ENCODE measurements around the gene OR51I1.

Gene OR51I1

DNA sequence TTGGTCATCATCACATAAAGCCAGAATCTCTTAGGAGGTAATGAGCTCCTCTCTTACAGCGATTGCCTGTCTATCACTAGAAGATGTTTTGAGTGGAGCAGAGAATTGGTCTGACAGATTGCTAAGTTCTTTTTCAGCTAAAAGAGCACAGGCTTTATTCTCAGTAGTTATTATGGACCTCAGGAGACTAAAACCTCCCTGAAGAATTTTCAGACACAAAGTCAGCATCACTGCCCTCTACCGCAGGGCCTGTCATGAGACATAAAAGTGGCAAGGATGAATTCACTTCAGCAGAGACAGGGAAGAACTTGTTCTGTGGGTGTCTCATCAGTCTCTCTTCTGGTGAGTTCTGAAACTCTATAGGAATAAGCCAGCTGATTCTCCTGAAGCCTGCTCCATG lies 7.7 kb upstream of the OR51I1 start, which contains the start of gene OR51I2:
TSS of gene OR51I2 (plus strand) at position 301 of the 400 bp plus-strand sequence. CDS start 4,166 bp downstream, outside the sequence.
- Histone ChIP-seq H3K4me1 (ENCODE audit: insufficient read depth, low read length) (no peaks in the 10 kb centered on the region), H3K4me3 (ENCODE audit: low read length) (no peak within 1 kb of the TSS), H3K9ac (ENCODE audit: low read depth, low read length) (no peak within 1 kb of the TSS), H3K9me3 (ENCODE audit: insufficient read depth, low read depth, low read length) (no peaks in the 10 kb centered on the region), H3K27ac (ENCODE audit: low read length) (no peak within 1 kb of the TSS), H3K27me3 (ENCODE audit: insufficient read depth, low read length) (no peaks in the 10 kb centered on the region), H3K36me3 (ENCODE audit: insufficient read depth, low read depth, low read length) (no peaks in the 10 kb centered on the region)

DNA sequence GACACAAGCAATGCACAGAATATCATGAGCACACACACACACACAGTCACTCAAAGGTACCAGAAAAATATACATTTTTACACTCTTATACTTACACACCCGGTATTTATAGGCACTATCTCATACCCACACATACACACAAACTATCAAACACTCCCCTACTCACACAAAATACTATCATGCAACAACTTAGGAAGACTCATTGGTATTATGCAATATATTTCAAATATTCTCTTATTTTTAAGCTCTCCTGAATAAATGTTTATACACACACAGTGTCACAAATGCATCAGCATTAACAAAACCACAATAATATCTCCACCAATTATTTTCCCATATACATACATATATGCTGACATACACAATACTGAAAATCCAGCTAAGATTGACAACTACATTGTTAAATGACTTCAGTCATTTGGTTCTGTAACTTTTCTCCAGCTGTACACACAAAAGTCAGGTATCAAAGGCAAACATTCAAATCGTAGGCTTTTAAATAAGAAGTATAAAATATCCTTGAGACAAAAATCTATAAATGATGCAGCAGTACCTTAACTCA lies 2.6 kb upstream of the OR51I1 start:
- Histone ChIP-seq H3K27ac (ENCODE audit: low read length) (no peak overlapping the region), H3K9ac (ENCODE audit: low read depth, low read length) (no peak overlapping the region), H3K36me3 (ENCODE audit: insufficient read depth, low read depth, low read length) (no peaks in the 10 kb centered on the region), H3K9me3 (ENCODE audit: insufficient read depth, low read depth, low read length) (no peaks in the 10 kb centered on the region), H3K27me3 (ENCODE audit: insufficient read depth, low read length) (no peaks in the 10 kb centered on the region), H3K4me1 (ENCODE audit: insufficient read depth, low read length) (no peaks in the 10 kb centered on the region), H3K4me3 (ENCODE audit: low read length) (no peak overlapping the region)

DNA sequence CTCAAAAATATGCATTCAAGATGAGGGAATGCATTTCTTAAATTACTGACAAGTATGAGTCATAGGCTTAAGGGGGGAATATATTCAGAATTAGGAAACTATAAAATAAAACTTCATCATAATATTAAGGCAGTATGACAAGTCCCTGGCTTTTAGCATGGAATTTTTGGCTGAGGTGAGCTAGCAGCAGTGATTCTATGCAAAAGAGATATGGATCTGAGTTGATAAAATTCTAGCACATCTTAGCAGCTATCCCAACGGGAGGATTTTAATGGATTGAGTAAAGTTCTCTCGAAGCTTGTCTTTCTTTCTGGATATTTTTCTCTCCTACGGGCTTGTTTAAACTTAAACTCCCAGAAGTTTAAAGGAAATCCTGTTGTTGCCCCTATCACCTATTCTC lies 18.2 kb downstream of the OR51I1 start:
- Histone ChIP-seq H3K27me3 (ENCODE audit: insufficient read depth, low read length) (no peaks in the 10 kb centered on the region), H3K9ac (ENCODE audit: low read depth, low read length) (no peak overlapping the region), H3K4me3 (ENCODE audit: low read length) (no peak overlapping the region), H3K4me1 (ENCODE audit: insufficient read depth, low read length) (no peaks in the 10 kb centered on the region), H3K27ac (ENCODE audit: low read length) (no peak overlapping the region), H3K9me3 (ENCODE audit: insufficient read depth, low read depth, low read length) (no peaks in the 10 kb centered on the region), H3K36me3 (ENCODE audit: insufficient read depth, low read depth, low read length) (no peaks in the 10 kb centered on the region)

DNA sequence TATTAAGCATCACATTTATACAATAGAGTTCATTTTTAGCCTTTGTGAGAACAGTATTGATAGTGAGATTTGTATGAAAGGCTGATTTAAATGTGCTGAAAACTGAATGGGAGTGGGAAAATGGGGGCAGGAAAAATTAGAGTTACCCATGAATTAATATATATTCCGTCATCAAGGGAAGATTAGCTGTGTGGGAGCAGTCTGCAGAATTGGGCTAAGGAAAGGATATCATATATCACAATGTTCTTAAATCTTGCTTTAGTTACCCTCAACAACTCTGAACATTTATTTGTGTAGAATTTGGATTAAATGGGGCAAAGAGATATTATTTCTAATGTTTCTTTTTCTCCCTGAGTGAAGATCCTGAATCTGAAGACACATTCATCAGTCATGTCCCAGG lies 19.5 kb downstream of the OR51I1 start, which contains the start of gene OR51Q1:
TSS of gene OR51Q1 (plus strand) at position 301 of the 400 bp plus-strand sequence. CDS start at position 391, 90 bp downstream.
- Histone ChIP-seq H3K36me3 (ENCODE audit: insufficient read depth, low read depth, low read length) (no peaks in the 10 kb centered on the region), H3K9ac (ENCODE audit: low read depth, low read length) (no peak within 1 kb of the TSS), H3K4me1 (ENCODE audit: insufficient read depth, low read length) (no peaks in the 10 kb centered on the region), H3K27ac (ENCODE audit: low read length) (no peak within 1 kb of the TSS), H3K4me3 (ENCODE audit: low read length) (no peak within 1 kb of the TSS), H3K27me3 (ENCODE audit: insufficient read depth, low read length) (no peaks in the 10 kb centered on the region), H3K9me3 (ENCODE audit: insufficient read depth, low read depth, low read length) (no peaks in the 10 kb centered on the region)

DNA sequence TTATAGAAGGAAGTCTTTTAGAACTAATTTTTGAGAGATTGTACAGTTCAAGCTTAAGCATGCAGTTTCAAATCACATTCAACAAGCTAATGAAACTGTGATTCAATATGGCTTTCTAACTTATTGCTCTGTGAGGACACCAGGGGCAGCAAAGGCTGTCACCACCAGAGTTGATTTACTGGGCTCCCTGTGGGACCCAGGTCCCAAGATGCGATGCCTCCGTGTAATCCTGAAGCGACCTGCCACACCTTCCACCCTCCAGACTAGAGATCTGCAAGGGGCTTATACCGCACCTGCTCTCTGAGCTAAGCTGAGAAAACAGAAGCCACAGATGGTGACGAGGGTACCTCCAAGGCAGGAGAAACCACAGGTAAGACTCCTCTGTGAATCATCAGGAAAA lies 20.3 kb downstream of the OR51I1 start:
- Histone ChIP-seq H3K9me3 (ENCODE audit: insufficient read depth, low read depth, low read length) (no peaks in the 10 kb centered on the region), H3K27me3 (ENCODE audit: insufficient read depth, low read length) (no peaks in the 10 kb centered on the region), H3K27ac (ENCODE audit: low read length) (no peak overlapping the region), H3K4me3 (ENCODE audit: low read length) (no peak overlapping the region), H3K4me1 (ENCODE audit: insufficient read depth, low read length) (no peaks in the 10 kb centered on the region), H3K36me3 (ENCODE audit: insufficient read depth, low read depth, low read length) (no peaks in the 10 kb centered on the region), H3K9ac (ENCODE audit: low read depth, low read length) (no peak overlapping the region)

DNA sequence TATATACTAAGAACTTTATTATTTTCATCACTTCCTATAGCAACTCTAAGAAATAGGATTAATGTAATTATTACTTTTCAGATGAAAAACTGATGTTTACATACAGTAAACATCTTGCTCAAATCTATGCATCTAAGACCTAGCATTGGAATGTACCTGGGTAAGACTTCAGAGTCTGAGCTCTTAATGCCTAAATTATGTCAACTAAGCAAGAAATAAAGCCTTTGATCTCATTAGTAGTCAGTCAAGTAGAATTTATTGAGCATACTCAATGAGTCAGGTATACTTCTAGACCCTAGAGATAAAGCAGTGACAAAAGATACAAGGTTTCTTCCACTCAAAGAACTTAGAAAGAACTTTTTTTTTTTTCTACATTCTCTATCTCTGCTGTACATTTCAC lies 36.1 kb downstream of the OR51I1 start:
- no peak overlapping the region for H3K27ac ChIP-seq (ENCODE audit: low read length)
- no peaks in the 10 kb centered on the region for H3K36me3 ChIP-seq (ENCODE audit: insufficient read depth, low read depth, low read length)
- H3K9me3 ChIP-seq (ENCODE audit: insufficient read depth, low read depth, low read length): no peaks in the 10 kb centered on the region
- no peaks in the 10 kb centered on the region for H3K27me3 ChIP-seq (ENCODE audit: insufficient read depth, low read length)
- H3K4me3 ChIP-seq (ENCODE audit: low read length): no peak overlapping the region
- no peak overlapping the region for H3K9ac ChIP-seq (ENCODE audit: low read depth, low read length)
- no peaks in the 10 kb centered on the region for H3K4me1 ChIP-seq (ENCODE audit: insufficient read depth, low read length)

DNA sequence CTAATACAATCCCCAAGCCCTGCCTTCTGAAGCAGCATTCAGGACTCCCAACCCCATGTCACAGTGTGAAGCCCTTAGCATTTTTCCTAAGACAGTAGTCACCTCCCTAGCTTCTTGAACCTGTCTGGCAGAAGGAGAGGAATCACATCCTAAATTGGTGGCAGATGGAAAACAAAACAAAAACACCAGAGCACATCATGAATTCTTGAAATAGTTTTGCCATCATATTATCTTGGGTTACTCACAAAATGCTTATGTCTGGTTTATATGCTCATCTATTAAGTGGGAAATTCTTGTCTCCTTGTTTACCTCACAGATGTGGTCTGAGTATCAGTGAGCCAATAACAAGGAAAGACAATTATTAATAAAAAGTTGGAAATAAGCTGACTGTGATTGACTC lies 42.4 kb downstream of the OR51I1 start:
- no peaks in the 10 kb centered on the region for H3K9me3 ChIP-seq (ENCODE audit: insufficient read depth, low read depth, low read length)

DNA sequence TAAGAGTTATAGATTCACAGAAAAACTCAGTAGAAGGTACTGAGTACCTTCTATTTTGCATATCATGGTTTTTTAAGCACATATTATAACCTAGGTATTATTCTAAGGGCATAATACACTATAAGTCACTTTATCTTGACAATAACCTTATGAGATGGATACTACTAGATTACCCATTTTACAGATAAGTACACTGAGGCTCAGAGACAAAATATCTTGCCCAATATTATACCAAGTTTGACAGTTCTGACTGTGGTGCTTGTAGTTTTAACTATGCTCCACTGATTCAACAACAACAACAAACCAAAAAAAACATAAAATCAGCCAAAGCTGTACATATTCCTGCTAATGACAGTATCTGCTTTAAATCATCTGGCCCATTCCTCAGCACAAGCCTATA lies 47.2 kb downstream of the OR51I1 start:
- H3K4me3 ChIP-seq (ENCODE audit: low read length): no peak overlapping the region
- H3K36me3 ChIP-seq (ENCODE audit: insufficient read depth, low read depth, low read length): no peaks in the 10 kb centered on the region
- H3K27ac ChIP-seq (ENCODE audit: low read length): no peak overlapping the region
- H3K4me1 ChIP-seq (ENCODE audit: insufficient read depth, low read length): no peaks in the 10 kb centered on the region; the same call in 1 of the 2 replicates
- no peak overlapping the region for H3K9ac ChIP-seq (ENCODE audit: low read depth, low read length)
- no peaks in the 10 kb centered on the region for H3K27me3 ChIP-seq (ENCODE audit: insufficient read depth, low read length)
- H3K9me3 ChIP-seq (ENCODE audit: insufficient read depth, low read depth, low read length): no peaks in the 10 kb centered on the region

More for the DNA sequence above, 42.4 kb downstream of the OR51I1 start:
- H3K4me3 ChIP-seq (ENCODE audit: low read length): no peak overlapping the region
- H3K27me3 ChIP-seq (ENCODE audit: insufficient read depth, low read length): no peaks in the 10 kb centered on the region
- no peaks in the 10 kb centered on the region for H3K4me1 ChIP-seq (ENCODE audit: insufficient read depth, low read length)
- no peak overlapping the region for H3K27ac ChIP-seq (ENCODE audit: low read length)
- no peaks in the 10 kb centered on the region for H3K36me3 ChIP-seq (ENCODE audit: insufficient read depth, low read depth, low read length)
- H3K9ac ChIP-seq (ENCODE audit: low read depth, low read length): no peak overlapping the region
